ENCODE measurements around the gene AHRR. TPM values are rescaled to one million over a fixed set of nuclear protein-coding genes. Genes with fewer than 3 reads are reported as not detected.

AHRR gene
- total and polyA plus RNA-seq, 12 donors: 0.07 to 1.2 (median 0.33) TPM; not detected in 2

DNA sequence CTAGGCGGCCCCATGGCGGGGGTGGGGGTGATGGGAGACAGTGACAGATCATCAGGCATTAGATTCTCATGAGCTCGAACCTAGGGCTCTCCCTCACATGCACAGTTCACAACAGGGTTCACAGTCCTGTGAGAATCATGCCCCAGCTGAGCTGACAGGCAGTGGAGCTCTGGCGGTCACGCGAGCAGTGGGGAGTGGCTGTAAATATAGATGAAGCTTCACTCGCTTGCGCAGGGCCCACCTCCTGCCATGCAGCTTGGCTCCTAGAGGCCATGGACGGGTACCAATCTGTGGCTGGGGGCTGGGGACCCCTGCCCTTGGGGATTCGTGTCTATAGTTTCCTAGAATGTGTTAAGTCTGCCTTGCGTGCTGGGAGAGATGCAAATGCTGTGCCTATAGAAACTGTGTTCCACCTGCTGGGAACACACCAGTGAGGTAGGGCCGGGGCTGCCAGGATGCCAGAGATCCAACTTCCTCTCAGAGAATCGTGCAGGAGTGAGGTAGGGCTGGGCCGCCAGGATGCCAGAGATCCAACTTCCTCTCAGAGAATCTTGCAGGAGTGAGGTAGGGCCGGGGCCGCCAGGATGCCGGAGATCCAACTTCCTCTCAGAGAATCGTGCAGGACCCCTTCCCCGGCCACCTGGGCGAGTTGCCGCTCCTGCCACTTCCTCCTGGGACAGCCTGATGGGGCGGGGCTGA, 107.4 kb downstream of the AHRR start:
- Histone ChIP-seq H3K27ac (no peak overlapping the region), H3K4me1 (no peaks in the 10 kb centered on the region), H3K27me3 (peaks cover 0 to 41% (median 0%) of the 10 kb centered on the region in 7 donors), H3K36me3 (no peaks in the 10 kb centered on the region), H3K4me3 (no peak overlapping the region), H3K9me3 (no peaks in the 10 kb centered on the region)
- DNase-seq: no peak
- 81 to 88% methylated on average over 22 of the region's 22 CpGs for WGBS, 2 donors
- intact Hi-C loops (cut with DNase I): no loop called here
- ATAC-seq: no peak
- TF ChIP-seq, protein P1, sequence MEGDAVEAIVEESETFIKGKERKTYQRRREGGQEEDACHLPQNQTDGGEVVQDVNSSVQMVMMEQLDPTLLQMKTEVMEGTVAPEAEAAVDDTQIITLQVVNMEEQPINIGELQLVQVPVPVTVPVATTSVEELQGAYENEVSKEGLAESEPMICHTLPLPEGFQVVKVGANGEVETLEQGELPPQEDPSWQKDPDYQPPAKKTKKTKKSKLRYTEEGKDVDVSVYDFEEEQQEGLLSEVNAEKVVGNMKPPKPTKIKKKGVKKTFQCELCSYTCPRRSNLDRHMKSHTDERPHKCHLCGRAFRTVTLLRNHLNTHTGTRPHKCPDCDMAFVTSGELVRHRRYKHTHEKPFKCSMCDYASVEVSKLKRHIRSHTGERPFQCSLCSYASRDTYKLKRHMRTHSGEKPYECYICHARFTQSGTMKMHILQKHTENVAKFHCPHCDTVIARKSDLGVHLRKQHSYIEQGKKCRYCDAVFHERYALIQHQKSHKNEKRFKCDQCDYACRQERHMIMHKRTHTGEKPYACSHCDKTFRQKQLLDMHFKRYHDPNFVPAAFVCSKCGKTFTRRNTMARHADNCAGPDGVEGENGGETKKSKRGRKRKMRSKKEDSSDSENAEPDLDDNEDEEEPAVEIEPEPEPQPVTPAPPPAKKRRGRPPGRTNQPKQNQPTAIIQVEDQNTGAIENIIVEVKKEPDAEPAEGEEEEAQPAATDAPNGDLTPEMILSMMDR (IDR thresholded peaks at IDR 0.05): no peak

DNA sequence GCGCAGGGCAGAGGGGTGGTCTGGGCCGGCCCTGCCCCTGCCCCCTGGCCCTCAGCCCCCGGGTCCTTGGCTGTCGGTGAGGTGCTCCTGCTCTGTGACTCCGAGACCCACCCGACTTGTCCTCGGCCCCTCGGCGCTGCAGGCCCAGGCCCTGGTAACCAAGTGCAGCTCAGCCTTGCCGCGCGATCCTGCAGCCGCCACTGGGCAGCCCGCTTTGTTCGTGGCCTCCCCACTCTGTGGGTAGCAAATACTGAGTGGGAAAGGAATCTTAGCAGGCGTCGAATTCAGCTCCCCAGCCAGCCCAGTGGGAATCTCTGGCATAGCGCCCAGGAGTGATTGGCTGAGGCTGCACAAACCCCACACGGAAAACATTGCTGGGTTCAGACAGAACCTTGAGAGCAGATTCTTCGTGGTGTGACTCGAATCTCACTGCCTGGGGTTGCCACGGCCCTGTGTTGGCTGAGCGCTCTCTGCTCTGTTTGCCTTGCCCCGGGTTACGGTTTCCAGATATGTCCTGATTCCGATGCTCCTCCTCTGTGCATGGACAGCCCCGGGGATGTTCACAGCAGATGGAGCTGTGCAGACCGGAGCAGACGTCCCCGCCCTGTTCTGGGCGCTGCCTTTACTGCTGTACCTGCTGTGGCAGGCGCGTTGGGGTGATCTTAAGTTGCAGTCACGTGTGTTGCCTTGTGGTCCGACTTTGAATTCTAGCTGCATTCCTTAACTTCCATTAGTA, 108.1 kb downstream of the AHRR start:
- Histone ChIP-seq H3K36me3 (no peaks in the 10 kb centered on the region), H3K4me3 (no peak overlapping the region), H3K9me3 (no peaks in the 10 kb centered on the region), H3K27me3 (peaks cover 0 to 44% (median 0%) of the 10 kb centered on the region in 7 donors), H3K27ac (no peak overlapping the region), H3K4me1 (no peaks in the 10 kb centered on the region)
- whole genome bisulfite sequencing, 2 donors: 64 to 70% methylated on average over 35 of the region's 35 CpGs
- TF ChIP-seq, protein P1 (IDR thresholded peaks at IDR 0.05): no peak
- intact Hi-C loops (cut with DNase I): loop anchor here in 2 of 10 donors (5.0 kb wide), 2 partner anchors 112 to 242 kb away; no protein-coding TSS in a partner anchor
- no peak for DNase-seq
- peak in 2 of 8 donors; percentile 13 to 27 for ATAC-seq

DNA sequence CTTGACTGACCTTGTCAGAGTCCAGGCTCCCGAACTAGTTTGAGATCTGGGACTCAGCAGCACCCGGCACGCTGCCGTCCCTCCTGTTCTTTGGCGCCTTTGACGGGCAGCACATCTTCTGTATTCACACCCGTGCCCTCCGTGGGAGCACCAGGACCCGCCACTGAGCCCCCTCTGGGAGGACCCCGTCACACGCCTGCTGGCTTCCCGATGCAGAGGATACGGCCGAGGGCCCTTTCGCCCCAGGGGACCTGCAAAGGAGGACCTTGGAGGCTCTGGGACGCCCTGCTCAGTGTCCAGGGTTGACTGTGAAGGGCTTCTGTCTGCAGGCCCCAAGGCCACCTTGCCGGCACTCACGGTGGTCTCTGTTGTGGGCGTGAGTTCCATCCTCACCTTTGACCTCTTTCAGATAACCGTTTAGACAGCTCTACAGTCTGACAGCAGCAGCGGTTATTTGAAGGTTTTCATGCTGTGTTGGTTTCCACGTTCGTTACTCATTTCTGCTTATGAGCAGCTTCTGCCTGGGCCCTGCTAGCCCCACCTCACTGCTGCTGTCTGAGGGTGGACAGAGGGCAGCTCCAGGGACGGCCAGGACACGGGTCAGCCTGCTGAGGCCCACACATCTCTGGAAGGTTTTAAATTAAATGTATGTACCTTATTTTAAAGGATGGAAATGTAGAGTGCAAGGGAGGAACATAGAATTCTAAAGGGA, 108.9 kb downstream of the AHRR start:
- TF ChIP-seq, protein P1 (IDR thresholded peaks at IDR 0.05): no peak
- no peaks in the 10 kb centered on the region for H3K4me1 ChIP-seq
- H3K27ac ChIP-seq: no peak overlapping the region
- H3K4me3 ChIP-seq: no peak overlapping the region
- H3K9me3 ChIP-seq: no peaks in the 10 kb centered on the region
- WGBS, 2 donors: 77 to 81% methylated on average over 25 of the region's 25 CpGs
- no peaks in the 10 kb centered on the region for H3K36me3 ChIP-seq
- intact Hi-C loops (cut with DNase I): loop anchor here in 2 of 10 donors (5.0 kb wide), 2 partner anchors 113 to 243 kb away; no protein-coding TSS in a partner anchor
- ATAC-seq: peak in 1 of 8 donors; percentile 32
- H3K27me3 ChIP-seq: peaks cover 0 to 39% (median 0%) of the 10 kb centered on the region in 7 donors
- DNase-seq: no peak

Data from heart right ventricle (tissue), 16 donors.